ENCODE measurements around the gene RPS6KA4.

Gene RPS6KA4

GRCh38 chr11:64364435-64364834 is 5.5 kb downstream of the RPS6KA4 start:
- CTCF ChIA-PET, result interaction anchor here (1.3 to 2.7 kb wide), 4 partner anchors 9 to 85 kb away, joined by 4 to 6 read pairs (median 4); no protein-coding TSS in a partner anchor
- no peak for DNase-seq (ENCODE audit: extremely low spot score)
- POLR2A ChIA-PET, result interaction anchor here (0.6 kb wide), 1 partner anchor 14 kb away, joined by 3 read pairs; no protein-coding TSS in a partner anchor
- TF ChIP-seq CTCF (IDR thresholded peaks at IDR 0.05; ENCODE audit: control extremely low read depth, extremely low read depth, low read depth, missing control alignments), result no peak

GRCh38 chr11:64364911-64365310 is 5.9 kb downstream of the RPS6KA4 start:
- CTCF ChIA-PET, result interaction anchor here (1.3 to 2.7 kb wide), 4 partner anchors 10 to 84 kb away, joined by 4 to 6 read pairs (median 4); no protein-coding TSS in a partner anchor
- DNase-seq (ENCODE audit: extremely low spot score), result no peak
- POLR2A ChIA-PET, result no interaction called here
- TF ChIP-seq CTCF (IDR thresholded peaks at IDR 0.05; ENCODE audit: control extremely low read depth, extremely low read depth, low read depth, missing control alignments), result no peak

DNA sequence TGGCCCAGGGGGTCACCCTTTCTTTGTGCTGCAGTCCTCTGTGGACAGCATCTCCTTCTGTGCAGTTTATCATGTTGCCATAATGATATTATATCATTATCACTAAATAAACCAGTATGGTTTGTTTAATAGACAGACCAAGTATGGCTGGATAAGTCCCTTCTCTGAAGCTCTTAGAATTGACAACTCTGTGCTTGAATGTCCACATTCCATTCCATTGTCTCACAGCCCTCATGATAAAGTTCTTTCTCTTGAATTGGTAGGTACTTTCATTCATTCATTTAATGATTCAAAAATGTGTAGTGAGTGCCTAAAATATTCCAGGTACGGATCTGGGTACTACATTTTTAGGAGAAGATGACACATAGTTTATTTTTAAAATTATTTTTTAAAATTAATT is 7.8 kb downstream of the RPS6KA4 start:
- POLR2A ChIA-PET, result no interaction called here
- no peak for TF ChIP-seq CTCF (IDR thresholded peaks at IDR 0.05; ENCODE audit: control extremely low read depth, extremely low read depth, low read depth, missing control alignments)
- CTCF ChIA-PET, result interaction anchor here (1.3 to 3.1 kb wide), 2 partner anchors 11 to 82 kb away, joined by 3 to 11 read pairs; no protein-coding TSS in a partner anchor
- DNase-seq (ENCODE audit: extremely low spot score), result no peak

GRCh38 chr11:64367931-64368672 is 9.1 kb downstream of the RPS6KA4 start:
- TF ChIP-seq CTCF (IDR thresholded peaks at IDR 0.05; ENCODE audit: control extremely low read depth, extremely low read depth, low read depth, missing control alignments), result no peak
- ChIA-PET CTCF (interaction anchor here (1.0 to 3.1 kb wide), 3 partner anchors 10 to 81 kb away, joined by 3 to 11 read pairs (median 3); no protein-coding TSS in a partner anchor), POLR2A (no interaction called here)
- no peak for DNase-seq (ENCODE audit: extremely low spot score)

GRCh38 chr11:64368673-64369074 is 9.7 kb downstream of the RPS6KA4 start:
- no peak for DNase-seq (ENCODE audit: extremely low spot score)
- ChIA-PET POLR2A (no interaction called here), CTCF (interaction anchor here (1.0 to 3.1 kb wide), 2 partner anchors 11 to 13 kb away, joined by 3 to 11 read pairs; no protein-coding TSS in a partner anchor)
- TF ChIP-seq CTCF (IDR thresholded peaks at IDR 0.05; ENCODE audit: control extremely low read depth, extremely low read depth, low read depth, missing control alignments), result no peak

GRCh38 chr11:64369440-64370421 is 10.8 kb downstream of the RPS6KA4 start:
- ChIA-PET POLR2A (no interaction called here), CTCF (interaction anchor here (1.0 to 1.6 kb wide), 2 partner anchors 9 to 12 kb away, joined by 3 read pairs; no protein-coding TSS in a partner anchor)
- DNase-seq (ENCODE audit: extremely low spot score), result no peak
- no peak for TF ChIP-seq CTCF (IDR thresholded peaks at IDR 0.05; ENCODE audit: control extremely low read depth, extremely low read depth, low read depth, missing control alignments)

All from GM10248 (cell line).